GM21526 (cell line): Measurements from ENCODE around the gene CALHM2.

Source experiments
- ATAC-seq: cut with Tn5 transposase; IDR thresholded peaks from one replicate; pipeline ENCODE4 v1.9.1; 2021; ENCODE audit warnings: moderate library complexity; ENCODE audit not compliant: unreplicated experiment, low FRiP score

Gene CALHM2

DNA sequence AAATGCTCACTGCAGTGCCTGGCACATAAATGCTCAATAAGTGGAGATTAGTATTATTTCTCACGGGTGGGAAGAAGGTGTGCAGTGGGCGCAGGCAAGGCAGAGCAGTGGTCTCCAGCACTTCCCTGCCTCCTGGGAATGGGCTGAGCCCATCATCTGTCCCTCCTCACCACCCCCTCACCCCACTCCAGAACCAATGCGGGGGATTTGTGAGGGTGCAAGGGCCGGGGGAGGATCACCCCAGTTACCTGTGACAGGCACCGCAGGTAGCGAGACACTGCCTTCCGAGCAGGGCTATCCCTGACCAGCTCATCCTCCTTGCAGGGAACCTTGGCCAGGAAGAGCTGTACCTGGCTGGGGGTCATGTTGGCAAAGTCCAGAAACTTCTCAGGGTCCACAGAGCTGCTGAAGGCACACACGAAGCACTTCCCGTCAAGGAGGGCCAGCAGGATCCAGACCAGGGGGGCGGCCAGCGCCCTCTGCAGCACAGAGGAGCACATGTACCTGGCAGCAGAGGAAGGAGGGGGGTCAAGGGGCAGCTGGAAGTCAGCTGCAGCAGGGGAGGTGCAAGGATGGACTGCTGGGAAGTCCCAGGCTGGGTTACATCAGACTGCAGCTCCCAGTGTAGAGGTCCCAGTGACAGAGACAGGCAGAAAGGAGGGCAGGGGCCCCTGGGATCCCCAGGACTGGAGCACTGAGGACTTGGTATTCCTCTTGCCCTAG lies 24.0 kb upstream of the CALHM2 start:
- ATAC-seq, result no peak

DNA sequence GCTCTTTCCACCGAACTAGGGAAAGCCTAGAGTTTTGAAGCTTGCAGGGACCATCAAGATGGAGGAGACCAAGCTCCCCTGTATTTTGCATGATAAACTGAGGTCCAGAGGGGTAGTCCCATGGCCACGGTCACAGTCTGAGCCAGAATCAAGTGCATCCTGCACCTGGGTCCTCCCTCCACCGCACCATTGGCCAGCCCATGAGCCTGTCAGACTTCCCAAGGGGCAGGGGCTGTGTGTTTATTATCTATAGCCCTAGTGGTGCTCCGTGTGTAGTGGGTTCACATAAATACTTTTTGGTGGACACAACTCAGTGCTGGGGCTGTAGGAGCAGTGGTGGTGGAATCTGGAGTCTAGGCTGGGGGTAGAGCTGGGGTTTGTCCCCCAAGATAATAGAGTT lies 23.3 kb upstream of the CALHM2 start:
- no peak for ATAC-seq

DNA sequence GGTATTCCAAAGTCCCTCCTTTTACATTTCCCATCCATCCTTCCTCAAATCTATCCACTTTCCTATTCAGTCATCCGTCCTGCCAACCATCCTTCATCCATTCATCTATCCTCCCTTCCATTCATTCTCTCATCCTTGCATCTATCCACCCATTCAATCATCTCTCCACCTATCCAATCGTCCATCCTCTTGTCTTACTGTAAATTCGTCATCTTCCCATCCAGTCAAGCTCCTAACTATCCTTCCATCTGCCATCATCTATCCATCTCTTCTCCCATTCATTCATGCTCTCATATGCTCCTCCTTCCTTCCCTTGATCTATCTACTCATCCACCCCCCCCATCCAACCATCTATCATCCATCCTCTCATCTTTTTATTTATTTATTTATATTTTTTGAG lies 21.9 kb upstream of the CALHM2 start:
- ATAC-seq, result no peak

DNA sequence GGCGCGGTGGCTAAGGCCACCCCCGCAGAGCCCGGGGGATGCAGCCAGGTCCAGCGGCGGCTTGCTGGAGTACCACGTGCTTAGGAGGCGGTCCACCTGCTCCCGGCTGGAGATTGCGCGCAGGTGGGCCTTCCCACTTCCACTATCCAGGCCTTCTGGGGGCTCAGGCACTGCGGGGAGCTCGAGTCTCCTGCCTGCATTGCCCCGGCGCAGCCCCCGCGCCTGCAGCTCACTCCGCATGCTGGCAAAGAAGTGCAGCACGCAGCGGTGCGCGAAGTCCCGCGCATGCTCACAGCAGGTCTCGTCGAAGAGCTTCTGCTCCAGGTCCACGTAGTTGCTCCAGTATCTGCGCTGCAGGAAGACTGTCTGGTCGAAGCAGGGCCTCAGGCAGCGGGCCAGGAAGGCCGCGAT lies 21.1 kb upstream of the CALHM2 start:
- ATAC-seq, result no peak

DNA sequence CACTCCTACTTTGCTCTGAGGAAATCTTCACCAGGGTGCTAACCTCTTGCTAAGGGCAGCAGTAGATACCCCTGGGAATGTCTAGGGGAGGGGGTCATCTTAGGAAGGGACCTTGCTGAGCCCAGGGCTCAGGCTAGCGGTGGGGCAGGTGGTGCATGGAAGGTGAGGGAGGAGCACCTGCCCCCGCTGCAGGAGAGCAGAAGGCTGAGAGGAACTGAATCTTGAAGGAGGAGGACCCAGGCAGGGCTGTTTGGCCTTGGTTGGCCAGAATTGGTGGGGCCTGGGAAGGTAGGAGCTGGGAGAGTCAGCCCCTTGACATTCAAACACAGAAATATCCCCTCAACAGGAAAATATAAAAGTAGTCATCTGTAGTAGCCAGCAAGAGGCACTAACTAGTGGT lies 19.8 kb upstream of the CALHM2 start:
- ATAC-seq, result no peak

DNA sequence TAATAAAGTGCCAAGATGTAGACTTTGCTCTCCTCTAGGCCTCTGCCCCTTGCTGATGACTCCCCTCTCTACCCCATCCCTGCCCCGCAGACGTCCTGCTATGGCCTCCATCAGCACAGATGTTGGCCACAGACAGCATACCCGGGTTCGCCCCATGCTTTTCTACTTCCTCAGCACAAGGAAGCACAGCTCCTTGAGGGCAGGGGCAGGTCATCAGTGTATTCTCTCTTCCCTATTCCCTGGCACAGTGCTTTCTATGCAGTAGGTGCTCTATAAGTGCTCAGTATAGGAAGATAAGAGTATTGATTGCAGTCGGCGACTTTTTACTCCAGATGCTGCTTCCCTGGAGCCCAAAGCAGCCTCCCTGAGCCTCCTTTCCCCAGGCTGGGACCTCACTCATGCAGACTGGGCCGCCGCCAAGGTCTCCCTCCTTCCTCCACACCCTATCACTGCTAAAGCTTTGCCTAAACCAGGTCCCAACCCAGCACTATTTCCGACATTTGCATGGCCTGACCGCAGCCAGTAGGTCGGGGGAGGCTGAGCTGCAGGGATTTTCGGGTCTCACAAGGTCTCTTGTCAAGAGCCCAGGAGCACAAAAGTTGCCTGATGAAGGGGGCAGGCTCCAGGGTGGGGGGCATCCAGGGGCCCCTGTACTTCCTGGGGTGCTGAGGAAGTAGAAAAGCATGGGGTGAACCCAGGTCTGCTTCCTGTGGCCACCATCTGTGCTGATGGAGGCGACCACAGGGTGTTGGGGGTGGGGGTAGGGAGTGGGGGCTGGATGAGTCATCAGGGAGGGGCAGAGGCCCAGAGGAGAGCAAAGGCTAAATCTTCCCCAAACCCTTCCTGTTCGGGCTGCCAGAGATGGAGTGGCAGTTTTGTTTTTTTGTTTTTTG lies 18.8 kb upstream of the CALHM2 start:
- ATAC-seq, result peak; percentile 71

DNA sequence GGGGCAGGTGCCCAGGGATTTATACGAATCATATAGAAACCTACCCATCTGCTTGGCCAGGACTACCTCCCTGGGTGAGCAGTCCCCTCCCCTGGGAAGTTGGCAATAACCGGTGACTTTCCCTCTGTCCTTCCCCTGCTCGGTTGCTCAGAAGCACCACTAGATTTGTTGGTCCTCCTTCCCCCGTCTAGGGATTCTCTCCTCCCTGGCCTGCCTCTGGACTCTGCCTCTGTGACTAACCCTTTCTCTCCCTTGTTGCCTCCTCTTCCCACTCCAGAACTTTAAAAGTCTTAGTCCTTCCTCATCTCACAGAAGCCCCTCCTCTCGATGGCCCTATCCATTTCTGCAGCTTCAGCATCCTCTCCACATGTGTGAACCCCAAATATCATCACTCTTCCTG lies 17.0 kb upstream of the CALHM2 start:
- ATAC-seq, result no peak

DNA sequence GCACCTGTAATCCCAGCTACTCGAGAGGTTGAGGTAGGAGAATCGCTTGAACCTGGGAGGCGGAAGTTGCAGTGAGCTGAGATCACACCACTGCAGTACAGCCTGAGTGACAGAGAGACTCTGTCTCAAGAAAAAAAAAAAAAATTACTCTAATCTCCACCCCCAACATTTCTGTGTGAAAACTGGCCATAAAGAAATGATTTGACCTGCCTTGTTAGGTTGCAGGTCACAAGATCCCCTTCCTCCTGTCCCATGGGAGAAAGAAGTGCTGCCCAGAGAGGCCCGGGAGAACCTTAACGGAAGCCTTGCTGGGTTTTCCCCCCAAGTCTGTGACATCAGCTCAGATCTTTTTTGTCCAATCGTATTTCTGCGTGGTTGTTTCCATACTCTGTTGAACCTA lies 15.2 kb upstream of the CALHM2 start:
- no peak for ATAC-seq

- no peak for ATAC-seq
Measured at GRCh38 chr10:103466734-103467133, 14.6 kb upstream of the CALHM2 start.

DNA sequence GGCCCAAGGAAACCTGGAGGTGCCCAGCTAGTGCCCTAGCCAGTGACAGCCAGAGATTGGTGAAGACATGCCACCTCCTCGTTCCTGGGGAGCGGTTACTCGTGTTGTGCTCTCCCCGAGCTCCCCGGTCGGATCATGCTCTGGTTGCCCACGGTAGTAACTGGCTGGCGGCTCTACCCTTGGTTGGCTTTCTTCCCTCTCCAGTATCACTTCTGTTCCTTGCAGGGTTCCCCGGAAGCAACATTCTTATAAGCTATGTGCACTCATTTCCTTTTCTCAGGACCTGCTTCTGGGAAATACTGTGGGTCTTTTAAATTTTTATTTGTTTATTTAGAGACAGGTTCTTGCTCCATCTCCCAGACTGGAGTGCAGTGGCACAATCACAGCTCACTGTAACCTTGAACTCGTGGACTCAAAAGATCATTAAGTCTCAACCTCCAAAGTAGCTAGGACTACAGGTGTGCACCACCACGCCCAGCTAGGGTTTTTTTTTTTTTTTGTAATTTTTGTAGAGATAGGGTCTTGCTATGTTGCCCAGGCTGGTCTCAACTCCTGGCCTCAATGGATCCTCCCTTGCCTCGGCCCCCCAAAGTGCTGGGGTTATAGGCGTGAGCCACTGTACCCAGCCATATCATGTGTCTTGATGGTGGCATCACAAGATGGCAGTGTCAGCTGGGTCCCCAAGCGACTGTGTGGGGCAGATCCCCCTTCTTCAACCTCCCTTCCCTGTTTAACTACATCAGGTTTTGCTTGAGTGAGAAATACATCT lies 13.4 kb upstream of the CALHM2 start:
- ATAC-seq, result no peak

DNA sequence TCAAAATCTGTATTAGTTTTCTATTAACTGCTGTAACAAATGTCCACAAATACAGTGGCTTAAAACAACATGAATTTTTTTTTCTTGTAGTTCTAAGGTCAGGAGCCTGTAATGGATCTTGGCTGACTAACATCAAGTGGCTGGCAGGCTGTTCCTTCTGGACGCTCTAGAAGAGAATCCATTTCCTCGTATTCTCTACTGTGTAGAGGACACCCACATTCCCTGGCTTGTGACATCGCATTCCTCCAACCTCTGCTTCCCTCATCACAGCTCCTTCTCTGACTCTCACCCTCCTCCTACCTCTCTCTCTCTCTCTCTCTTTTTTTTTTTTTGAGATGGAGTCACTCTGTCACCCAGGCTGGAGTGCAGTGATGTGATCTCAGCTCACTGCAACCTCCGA lies 11.3 kb upstream of the CALHM2 start:
- no peak for ATAC-seq

- ATAC-seq, result no peak
Measured at GRCh38 chr10:103459615-103460014, 7.4 kb upstream of the CALHM2 start.

- peak; percentile 63 for ATAC-seq
Measured at GRCh38 chr10:103458720-103459119, 6.5 kb upstream of the CALHM2 start, which contains the start of gene CALHM1. CALHM1 (minus strand) TSS chr10:103458900; CDS start chr10:103458751, 149 bp downstream.

GRCh38 chr10:103457896-103458583 lies 5.9 kb upstream of the CALHM2 start:
- no peak for ATAC-seq

DNA sequence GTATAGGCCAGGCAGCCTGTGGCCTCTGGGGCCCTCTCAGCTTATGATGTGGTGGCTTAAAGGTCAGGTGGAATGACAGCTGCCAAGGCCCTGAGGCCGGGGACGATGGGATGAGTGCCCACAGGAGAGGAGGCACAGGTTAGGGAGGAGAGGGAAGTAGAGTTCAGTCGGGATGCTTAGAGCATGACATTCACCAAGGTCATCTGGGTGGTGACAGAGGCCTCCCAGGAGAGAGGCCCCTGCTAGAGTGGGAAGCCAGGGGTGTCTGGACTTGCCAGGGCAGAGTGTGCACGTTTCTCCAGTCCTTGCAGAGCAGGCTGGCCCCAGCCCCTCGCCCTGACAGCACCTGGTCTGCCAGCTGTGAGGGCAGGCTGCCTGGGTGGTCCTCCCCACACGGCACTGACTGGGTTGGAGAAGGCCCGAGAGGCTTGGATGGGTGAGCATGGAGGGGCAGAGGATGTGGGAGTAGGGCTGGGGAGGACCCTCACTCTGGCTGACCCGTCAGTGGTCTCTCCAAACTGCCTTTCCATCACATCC lies 5.1 kb upstream of the CALHM2 start:
- no peak for ATAC-seq

GRCh38 chr10:103456074-103456660 lies 4.0 kb upstream of the CALHM2 start:
- no peak for ATAC-seq

GRCh38 chr10:103455235-103455634 lies 3.1 kb upstream of the CALHM2 start:
- no peak for ATAC-seq

DNA sequence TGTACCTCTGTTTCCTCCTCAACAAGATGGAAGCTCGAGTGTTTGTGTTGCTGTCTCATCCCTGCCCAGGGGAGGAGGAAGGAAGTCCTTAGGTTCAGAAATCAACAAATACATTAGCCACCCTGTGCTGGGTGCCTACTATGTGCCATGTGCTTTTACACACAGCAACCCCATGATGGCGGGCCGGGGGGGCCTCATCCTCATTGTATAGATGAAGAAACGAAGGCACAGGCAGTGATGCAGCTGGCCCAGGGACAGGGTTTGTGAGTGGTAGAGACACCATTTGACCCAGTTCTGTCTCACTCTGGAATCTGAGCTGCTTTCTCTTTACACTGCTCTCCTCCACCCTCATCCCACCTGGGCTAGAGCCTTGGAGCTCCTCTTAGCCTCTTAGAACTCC lies 1.9 kb upstream of the CALHM2 start:
- no peak for ATAC-seq

GRCh38 chr10:103452506-103453230 lies 498 bp upstream of the CALHM2 start:
- ATAC-seq, result peak; percentile 10
